NCI-H1436 (cell line): ENCODE results near the gene METAP2.

Experiments used
- DNase-seq: peaks from one replicate; lab custom pipeline; 2025; lab: John Stamatoyannopoulos, UW

The METAP2 gene

GRCh38 chr12:95549392-95550084, 75.6 kb downstream of the METAP2 start:
- DNase-seq: no peak

GRCh38 chr12:95551305-95551704, 77.4 kb downstream of the METAP2 start, which contains the start of gene USP44:
USP44 (minus strand) TSS chr12:95551476; CDS start chr12:95534256, 17,220 bp downstream.
- DNase-seq: no peak

- DNase-seq: no peak
Measured at GRCh38 chr12:95551913-95552516, 78.1 kb downstream of the METAP2 start.

DNA sequence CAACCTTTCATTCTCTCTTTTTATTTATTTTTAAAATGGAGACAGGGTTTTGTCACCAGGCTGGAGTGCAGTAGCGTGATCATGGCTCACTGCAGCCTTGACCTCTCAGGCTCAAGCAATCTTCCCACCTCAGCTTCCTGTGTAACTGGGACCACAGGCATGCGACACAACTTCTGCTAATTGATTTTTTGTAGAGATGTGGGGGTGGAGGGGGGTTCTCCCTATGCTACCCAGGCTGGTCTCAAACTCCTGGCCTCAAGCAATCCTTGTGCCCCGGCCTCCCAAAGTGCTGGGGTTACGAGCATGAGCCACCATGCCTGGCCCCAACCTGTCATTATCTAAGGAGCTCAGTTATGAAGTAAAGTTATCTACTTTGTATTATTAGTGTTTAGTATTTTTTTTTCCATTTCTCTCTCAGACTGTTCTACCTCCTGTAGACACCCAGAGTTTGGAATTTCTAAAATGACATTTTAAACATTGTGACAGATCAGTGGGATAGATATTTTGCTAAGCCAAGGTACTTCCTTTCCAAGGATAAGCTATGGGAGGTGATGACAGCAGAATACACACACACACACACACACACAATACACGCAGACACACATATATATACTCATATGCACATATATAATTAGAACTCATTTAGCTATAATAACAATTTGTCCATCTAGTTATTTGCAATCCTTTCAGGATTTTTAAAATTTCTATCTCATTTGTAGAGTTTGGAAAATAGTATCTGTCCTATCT, 79.4 kb downstream of the METAP2 start:
- DNase-seq: no peak

GRCh38 chr12:95554532-95555071, 80.7 kb downstream of the METAP2 start:
- no peak for DNase-seq

DNA sequence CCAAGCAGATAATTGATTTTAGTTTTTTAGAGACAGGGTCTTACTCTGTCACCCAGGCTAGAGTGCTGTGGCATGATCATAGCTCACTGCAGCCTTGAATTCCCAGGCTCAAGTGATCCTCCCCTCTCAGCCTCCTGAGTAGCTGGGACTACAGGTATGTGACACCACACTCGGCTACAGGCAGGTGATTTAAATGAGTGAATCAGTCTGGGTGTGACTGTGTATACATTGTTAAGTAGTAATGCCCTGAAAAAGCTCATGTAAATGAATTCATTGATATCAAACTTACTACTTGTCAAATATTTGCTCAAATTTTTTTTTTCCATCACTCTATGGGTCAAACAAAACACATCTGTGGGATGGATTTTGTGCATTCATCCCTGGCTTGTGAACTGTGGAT, 83.7 kb downstream of the METAP2 start:
- DNase-seq: no peak
